ENCODE data around the gene RALY.

- TF ChIP-seq SUZ12 (IDR thresholded peaks at IDR 0.05; ENCODE audit: extremely low read depth, insufficient read depth, insufficient read length) (no peak), ZNF274 (IDR thresholded peaks at IDR 0.05; ENCODE audit: low read depth, low read length) (no peak)
Measured at GRCh38 chr20:34074101-34074760, 80.5 kb downstream of the RALY start.
